AG04450 (cell line): ENCODE measurements around the gene TP53I3. TPM values are rescaled to one million over a fixed set of nuclear protein-coding genes. Genes with fewer than 3 reads are reported as not detected.

Experiments
- CTCF ChIA-PET: fragments of 300-600, 350-600 bp; formaldehyde crosslinking; extraction: SDS; loops from one replicate; lab custom pipeline; 2022; ENCODE audit warnings: antibody characterized with exemption, inconsistent platforms; lab: Charles Lee
- POLR2A ChIA-PET: fragments of 350-600 bp; formaldehyde crosslinking; extraction: SDS; loops from one replicate; lab custom pipeline; 2021; ENCODE audit warnings: antibody characterized with exemption, inconsistent platforms; lab: Yijun Ruan, JAX
- DNase-seq: peaks from one replicate; pipeline ENCODE4 v3.0.0-alpha.2; 2011; ENCODE audit warnings: low read depth, low spot score
- H3K27ac ChIP-seq: one replicate; pipeline ENCODE4 v1.5.1; 2012; ENCODE audit warnings: low read depth, low read length, control low read depth
- H3K27me3 ChIP-seq: one replicate; pipeline ENCODE4 v1.6.0; 2012; ENCODE audit warnings: low read length; ENCODE audit not compliant: control insufficient read depth, insufficient read depth
- H3K4me3 ChIP-seq: 2 replicates; pipeline ENCODE4 v1.5.1; 2011; ENCODE audit warnings: mild to moderate bottlenecking, low read depth, low read length, control low read depth
- H3K9me3 ChIP-seq: 2 replicates; pipeline ENCODE4 v1.5.1; 2012; ENCODE audit warnings: low read length; ENCODE audit not compliant: control insufficient read depth, insufficient read depth
- CTCF ChIP-seq: IDR thresholded peaks from 2 replicates; pipeline ENCODE4 v1.5.1; 2011; ENCODE audit warnings: low read depth, low read length, control low read depth, inconsistent platforms
- polyA plus RNA-seq: library from polyadenylated mRNA; depleted of rRNA; stranded (reverse); fragments of >200 nt; gene quantifications from 2 replicates; pipeline ENCODE4 v1.2.3, GENCODE V29; 2011

TP53I3 gene
- polyA plus RNA-seq, 1 experiment, result 44.6 TPM

DNA sequence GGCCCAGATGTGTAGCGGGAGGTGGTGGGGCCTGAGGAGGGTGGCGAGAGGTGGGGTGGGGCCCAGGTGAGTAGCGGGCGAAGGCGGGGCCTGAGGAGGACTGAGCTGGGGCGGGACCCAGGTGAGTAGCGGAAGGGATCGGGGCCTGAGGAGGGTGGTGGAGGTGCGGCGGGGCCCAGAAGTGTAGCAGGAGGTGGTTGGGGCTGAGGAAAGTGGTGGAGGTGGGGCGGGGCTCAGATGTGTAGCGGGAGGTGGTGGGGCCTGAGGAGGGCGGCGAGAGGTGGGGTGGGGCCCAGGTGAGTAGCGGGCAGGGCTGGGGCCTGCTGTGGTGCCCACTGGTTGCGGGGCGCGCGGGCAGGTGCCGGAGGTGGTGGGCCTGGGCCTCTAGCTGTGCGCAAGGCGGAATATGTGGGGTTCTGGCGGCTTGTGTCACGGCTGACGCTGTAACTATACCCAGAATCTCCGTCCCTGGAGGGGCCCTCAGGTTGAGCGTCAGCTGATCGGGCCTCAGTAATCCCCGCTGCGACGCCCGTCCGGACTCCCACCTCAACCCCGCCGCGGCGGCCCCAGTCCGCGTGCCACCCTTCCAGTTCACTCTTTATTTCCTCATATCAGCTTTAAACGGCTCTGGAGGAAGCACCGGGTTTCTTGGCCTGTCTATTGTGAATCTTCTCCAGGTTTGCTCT, 7.6 kb downstream of the TP53I3 start:
- Histone ChIP-seq H3K27me3 (no peaks in the 10 kb centered on the region), H3K27ac (peak overlapping the region; percentile 52), H3K4me3 (peak overlapping the region; percentile 98), H3K9me3 (no peaks in the 10 kb centered on the region; the same call in 1 of the 2 replicates)
- TF ChIP-seq CTCF, result no peak
- POLR2A ChIA-PET, result interaction anchor here (0.6 to 2.5 kb wide), 8 partner anchors 8 to 283 kb away, joined by 4 to 18 read pairs (median 6); partner anchors contain the start of genes ATAD2B, FAM228B, FKBP1B and ITSN2
- no peak for DNase-seq
- CTCF ChIA-PET, result interaction anchor here (0.9 to 1.0 kb wide), 2 partner anchors 8 to 149 kb away, joined by 5 to 9 read pairs; partner anchors contain the start of gene TP53I3

DNA sequence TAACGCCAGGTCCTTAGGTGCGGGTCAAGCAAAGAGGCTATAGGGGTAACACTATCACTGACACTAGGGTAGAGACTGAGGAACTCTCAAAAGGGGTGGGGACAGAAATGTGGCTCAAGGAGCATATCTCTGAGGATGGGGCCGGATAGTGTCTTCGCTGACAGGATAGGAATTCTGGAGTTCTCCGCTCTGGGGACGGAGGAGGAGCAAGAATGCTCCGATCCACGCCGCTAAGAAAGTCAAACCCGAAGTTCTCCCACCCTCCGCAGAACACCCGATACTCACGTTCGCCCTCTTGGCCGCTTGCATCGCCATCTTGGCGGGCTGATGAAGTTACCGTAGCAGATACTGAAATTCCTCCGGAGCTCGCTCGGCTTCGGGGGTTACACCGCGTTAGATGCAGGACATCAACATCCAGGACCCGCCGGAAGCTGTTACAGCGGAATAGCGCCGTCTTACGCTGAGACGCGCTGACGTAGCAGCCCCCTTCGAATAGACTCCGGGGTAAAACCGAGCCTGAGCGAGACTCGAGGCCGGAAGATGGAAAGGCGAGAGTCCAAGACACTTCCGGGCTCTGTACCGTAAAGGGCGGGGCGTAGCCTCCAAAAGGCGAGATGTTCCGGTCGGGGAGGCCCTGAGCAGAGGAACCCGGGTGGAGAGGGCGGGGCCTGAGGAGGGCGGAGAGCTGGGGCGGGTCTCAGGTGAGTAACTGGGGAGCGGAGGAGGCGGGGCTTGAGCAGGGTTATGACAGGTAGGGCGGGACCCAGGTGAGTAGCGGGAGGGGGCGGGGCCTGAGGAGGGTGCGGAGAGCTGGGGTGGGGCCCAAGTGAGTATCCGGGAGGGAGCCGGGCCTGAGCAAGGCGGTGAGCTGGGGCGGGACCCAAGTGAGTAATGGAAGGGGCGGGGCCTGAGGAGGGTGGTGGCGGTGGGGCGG, 8.5 kb downstream of the TP53I3 start, which contains the start of gene SF3B6:
Gene SF3B6 (minus strand): TSS at position 412 of the 934 bp plus-strand sequence. CDS start 97 bp downstream, at position 315.
- Histone ChIP-seq H3K4me3 (peak within 1 kb of the TSS; percentile 98), H3K27ac (peak within 1 kb of the TSS; percentile 88), H3K27me3 (no peaks in the 10 kb centered on the region), H3K9me3 (no peaks in the 10 kb centered on the region; the same call in 1 of the 2 replicates)
- ChIA-PET CTCF (interaction anchor here (0.9 to 1.0 kb wide), 2 partner anchors 9 to 148 kb away, joined by 5 to 9 read pairs; partner anchors contain the start of gene TP53I3), POLR2A (interaction anchor here (0.5 to 2.5 kb wide), 9 partner anchors 9 to 306 kb away, joined by 4 to 18 read pairs (median 7); partner anchors contain the start of genes ATAD2B, FAM228B, FKBP1B and ITSN2)
- DNase-seq, result peak; percentile 96
- TF ChIP-seq CTCF, result no peak

- DNase-seq, result no peak
- ChIA-PET CTCF (no interaction called here), POLR2A (interaction anchor here (2.5 kb wide), 1 partner anchor 148 kb away, joined by 13 read pairs; the partner anchor contains the start of gene ATAD2B)
- no peak for TF ChIP-seq CTCF
- Histone ChIP-seq H3K4me3 (peak overlapping the region; percentile 98), H3K27ac (no peak overlapping the region), H3K9me3 (no peaks in the 10 kb centered on the region; the same call in 1 of the 2 replicates), H3K27me3 (no peaks in the 10 kb centered on the region)
Observed at GRCh38 chr2:24075259-24075658, 9.4 kb downstream of the TP53I3 start.

GRCh38 chr2:24073816-24074215, 10.8 kb downstream of the TP53I3 start:
- no peak for TF ChIP-seq CTCF
- DNase-seq, result no peak
- H3K4me3 ChIP-seq, result no peak overlapping the region
- no peak overlapping the region for H3K27ac ChIP-seq
- no peaks in the 10 kb centered on the region for H3K27me3 ChIP-seq
- no peaks in the 10 kb centered on the region; the same call in 1 of the 2 replicates for H3K9me3 ChIP-seq
- ChIA-PET POLR2A (no interaction called here), CTCF (interaction anchor here (1.3 to 3.4 kb wide), 3 partner anchors 10 to 249 kb away, joined by 5 to 18 read pairs (median 6); partner anchors contain the start of genes ATAD2B and TP53I3)
